DMS114 treated with DMSO at 0.1 percent for 48 hours (cell line): ENCODE data around the gene AGBL4.

Experiments
- DNase-seq: peaks from one replicate; lab custom pipeline; 2025; ENCODE audit not compliant: unreplicated experiment; lab: John Stamatoyannopoulos, UW

Gene AGBL4

GRCh38 chr1:48673332-48674105 is 1350.2 kb downstream of the AGBL4 start:
- no peak for DNase-seq

DNA sequence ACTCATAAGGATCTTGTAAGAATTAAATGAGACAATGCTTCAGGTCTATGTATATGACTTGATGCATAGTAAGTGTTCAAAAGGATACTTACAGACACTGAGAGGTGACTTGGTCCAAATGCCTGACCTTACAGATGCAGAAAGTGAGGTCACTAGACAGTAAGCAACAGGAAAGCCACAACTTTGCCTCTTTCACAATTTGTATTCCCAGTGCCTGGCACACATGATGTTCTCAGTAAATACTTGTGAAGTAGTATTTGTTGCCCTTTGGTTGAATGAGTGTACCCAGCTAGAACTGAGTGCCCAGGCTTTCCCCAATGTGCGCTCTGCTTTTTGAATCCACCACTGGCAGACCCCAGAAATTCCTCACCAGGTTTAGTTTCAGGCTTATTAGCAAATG is 1352.2 kb downstream of the AGBL4 start:
- no peak for DNase-seq

DNA sequence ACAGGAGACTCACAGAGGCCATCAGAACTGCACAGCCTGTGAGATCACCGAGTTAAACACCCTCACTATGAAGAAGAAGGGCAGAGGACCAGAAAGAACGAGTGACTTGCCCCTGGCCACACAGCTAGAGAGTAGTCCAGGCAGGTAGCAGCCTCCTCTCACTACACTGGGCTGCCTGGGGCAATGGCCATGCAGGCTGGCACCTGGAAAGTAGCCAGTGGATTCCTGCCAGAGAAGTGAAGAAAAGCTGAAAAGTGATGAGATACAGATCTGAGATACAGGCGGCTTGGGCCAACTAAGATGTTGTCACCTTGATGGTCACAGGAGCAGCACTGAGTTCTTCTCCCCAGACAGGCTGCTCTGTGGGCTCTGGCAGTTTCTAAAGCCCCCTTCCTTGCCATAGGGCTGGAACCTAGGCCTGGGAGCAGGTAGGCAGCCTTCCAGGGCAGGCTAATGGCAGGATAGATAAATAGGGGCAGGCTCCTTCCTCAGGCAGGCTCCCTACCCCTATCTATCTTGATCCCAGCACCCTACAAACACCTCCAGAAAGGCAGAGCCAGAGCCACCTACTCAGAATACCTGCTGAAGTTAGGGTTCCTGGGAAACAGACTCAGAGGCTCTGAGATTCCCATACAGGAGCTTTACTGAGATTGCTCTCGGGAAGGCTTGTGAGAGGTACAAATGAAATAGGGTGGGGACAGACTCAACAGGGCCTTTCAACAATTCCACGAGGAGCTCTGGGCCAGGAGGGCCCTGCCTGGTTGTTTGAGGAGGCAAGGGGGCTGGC is 1353.3 kb downstream of the AGBL4 start:
- no peak for DNase-seq

DNA sequence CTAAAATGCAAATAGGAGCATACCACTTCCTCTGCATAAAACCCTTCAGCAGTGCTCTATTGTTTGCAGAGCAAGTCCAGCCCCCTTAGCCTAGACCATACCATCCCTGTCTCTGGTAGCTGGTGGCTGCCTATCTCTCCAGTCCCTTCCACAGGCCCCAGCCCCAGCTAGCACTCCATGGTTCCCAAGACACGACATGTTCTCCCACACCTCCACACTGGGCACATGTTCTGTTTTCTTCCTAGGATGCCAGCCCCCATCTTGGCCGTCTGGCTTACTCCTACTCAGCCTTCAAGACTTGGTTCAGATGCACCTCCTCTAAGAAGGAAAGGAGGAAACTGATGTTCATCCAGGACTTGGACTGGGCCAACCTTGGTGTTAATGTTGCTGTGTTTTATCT is 1355.4 kb downstream of the AGBL4 start:
- no peak for DNase-seq

- DNase-seq = no peak
Observed at GRCh38 chr1:48667782-48668181, 1356.0 kb downstream of the AGBL4 start.

GRCh38 chr1:48665708-48666407 is 1357.9 kb downstream of the AGBL4 start:
- DNase-seq = no peak

GRCh38 chr1:48661726-48662463 is 1361.9 kb downstream of the AGBL4 start:
- DNase-seq = no peak

DNA sequence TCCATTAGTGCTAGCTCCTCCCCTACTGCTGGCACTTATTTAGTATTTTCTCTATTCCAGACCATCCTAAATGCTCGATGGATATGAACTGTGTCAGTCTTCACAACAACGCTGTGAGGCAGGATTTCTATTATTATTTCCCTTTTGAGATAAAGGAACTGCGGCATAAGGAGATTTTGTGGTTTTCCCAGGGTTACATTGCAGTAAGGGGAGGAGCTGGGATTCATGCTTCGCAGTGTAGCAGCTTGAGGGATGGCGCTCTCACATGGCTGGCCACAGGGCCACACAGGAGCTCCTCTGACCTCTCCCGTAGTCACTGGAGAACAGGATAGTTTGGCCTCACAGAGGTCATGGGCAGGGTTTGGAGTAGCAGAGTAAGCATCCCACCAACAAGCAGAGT is 1364.0 kb downstream of the AGBL4 start:
- no peak for DNase-seq

DNA sequence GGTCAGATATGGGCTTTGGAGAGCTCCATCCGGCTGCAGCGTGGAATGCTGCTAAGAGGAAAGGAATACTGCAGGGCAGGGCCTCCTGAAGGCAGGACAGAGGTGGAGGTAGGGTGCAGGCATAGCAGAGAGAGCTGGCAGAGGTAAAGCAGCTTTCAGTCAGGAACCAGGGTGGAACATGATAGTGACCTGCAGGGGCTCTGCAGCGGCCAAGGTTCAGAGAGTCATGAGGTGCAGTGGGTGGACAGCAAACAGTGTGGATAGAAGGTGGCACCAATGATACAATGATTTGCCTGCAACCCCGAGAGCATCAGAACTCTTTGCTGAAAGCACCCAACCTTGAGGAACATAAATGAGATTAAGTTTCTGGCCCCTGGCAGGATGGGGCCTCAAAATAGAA is 1366.3 kb downstream of the AGBL4 start:
- DNase-seq = no peak

- no peak for DNase-seq
Observed at GRCh38 chr1:48654606-48655210, 1369.0 kb downstream of the AGBL4 start.

- no peak for DNase-seq
Observed at GRCh38 chr1:48652334-48652733, 1371.4 kb downstream of the AGBL4 start.

- DNase-seq = no peak
Observed at GRCh38 chr1:48649880-48650279, 1373.9 kb downstream of the AGBL4 start.

DNA sequence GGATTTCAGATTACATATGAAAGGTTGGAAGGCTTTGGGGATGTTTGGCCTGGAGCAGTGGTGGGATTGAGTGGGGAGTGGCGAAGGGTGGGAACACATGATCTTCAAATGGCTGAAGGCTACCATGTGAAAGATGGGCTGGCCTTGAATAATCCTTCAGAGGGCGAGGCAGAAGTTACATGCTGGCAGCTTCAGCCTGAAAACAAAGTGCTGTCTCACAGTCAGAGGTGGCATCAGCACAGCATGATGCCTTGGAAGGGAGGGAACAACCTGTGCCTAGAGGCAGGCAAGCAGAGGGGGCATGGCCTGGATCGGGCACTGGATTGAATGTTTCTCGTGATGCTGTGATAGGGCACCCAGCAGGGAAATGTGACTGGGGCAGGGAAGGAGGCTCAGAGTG is 1377.9 kb downstream of the AGBL4 start:
- DNase-seq = no peak

DNA sequence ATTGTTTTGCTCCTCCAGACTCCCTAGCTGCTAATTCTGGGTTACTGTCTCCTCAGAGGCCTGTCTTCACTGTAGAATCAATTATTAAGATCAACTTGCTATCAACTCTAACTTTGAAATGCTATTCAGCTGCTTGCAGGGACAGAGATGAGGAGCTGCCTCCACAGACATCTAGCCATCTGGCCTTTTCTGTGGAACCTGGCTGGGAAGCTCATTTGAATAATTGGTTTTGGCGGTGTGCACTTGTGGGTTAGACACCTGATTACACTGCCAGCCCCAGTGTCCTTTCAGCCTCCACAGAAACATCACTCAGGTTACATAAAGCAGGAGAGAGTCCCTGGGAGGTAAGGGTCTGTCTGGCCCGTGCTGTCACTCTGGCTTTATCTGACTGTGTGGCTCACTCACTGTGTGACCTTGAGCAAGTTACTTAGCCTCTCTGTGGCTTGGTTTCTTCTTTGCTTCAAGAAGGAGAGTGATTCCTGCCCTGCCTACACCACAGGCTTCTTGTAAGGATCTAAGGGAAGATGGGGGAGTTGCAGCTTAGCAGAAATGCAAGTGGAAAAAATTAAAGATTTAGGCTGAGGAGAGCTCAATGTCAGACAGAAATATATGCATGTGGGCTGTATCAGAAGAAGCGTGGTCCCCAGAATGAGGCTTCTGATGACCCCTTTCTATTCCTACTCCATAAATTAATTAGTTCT is 1378.7 kb downstream of the AGBL4 start:
- DNase-seq = no peak

GRCh38 chr1:48644190-48644900 is 1379.4 kb downstream of the AGBL4 start:
- DNase-seq = no peak

DNA sequence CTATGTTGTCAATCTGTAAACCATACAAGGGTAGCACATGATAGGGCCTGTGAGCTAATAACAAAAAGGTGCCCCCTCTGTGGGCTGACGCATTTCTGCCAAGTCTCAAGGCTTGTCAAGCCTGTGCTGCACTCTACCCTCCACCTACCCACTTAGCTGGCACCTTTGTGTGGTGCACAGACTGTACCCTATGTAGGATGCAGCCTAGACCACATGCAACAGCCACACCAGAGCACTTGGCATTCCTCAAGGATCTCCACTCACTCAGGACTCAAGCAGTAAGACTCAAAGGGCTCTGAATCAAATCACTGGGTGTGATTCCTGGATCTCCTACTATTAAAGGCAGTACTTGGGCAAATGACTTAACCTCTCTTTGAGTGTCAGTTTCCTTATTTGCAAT is 1380.6 kb downstream of the AGBL4 start:
- DNase-seq = no peak

DNA sequence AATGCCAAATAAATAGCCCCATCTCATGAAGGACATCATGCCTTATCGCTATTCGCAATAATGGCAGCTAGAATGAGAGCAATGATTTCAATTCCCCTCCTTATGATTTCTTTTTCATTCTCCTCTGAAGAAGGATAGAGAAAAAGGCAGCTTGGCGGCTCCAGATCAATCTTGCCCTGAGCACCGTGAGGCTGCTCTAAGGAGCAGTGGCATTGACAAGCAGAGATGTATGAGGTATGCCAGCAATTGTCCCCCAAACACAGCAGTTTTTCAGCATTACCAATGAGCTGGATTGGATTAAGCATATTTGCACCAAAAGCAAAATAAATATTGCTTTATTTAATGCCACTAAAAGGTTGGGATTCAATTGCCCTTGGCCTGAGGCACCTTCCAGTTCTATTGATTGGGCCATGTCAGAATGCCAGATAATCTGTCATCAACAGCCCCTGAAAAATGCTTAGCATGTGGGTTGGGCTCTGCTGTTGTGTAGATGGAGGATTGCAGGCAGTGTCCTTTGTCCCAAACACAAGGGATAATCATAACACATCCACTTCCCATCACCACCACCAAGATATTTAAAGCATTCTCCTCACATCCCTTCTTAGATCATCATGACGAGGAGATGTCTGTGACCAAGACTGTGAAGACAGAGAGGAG is 1382.8 kb downstream of the AGBL4 start:
- DNase-seq = no peak

DNA sequence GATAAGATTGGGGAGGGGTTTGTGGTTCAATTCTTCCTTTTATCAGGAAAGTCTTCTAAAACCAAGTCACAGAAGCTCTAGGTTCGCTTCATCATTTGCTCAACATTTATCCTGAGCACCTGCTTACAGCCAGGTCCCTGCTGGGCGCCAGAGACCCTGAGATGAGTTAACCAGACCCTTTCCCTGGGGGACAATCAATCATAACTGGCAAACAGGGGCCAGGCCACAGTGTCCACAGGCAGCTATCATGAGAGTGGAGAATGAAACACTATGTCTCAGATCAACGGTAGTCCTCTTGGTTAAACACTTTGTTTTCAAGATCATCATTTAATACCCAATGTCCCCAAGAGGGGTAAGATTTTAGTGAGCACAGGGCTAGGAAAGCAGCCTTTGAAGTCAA is 1393.9 kb downstream of the AGBL4 start:
- no peak for DNase-seq

GRCh38 chr1:48627486-48627885 is 1396.3 kb downstream of the AGBL4 start:
- DNase-seq = no peak
